Mucosa of descending colon (tissue), 3 donors: ENCODE results near the gene MKNK1. TPM values are rescaled to one million over a fixed set of nuclear protein-coding genes. Genes with fewer than 3 reads are reported as not detected.

Experiments
- ATAC-seq: fragments of 200-7000 bp; cut with Tn5 transposase; one replicate; pipeline ENCODE4 v1.9.1; 2020; ENCODE audit warnings: mild to moderate bottlenecking, moderate library complexity
- DNase-seq, 3 donors: peaks; one replicate each; pipeline ENCODE4 v3.0.0-alpha.2; 2020
- H3K36me3 ChIP-seq: fragments of 200-600 bp; one replicate; pipeline ENCODE4 v1.8.0; 2021; ENCODE audit warnings: low read depth, mild to moderate bottlenecking
- H3K4me1 ChIP-seq: fragments of 200-600 bp; one replicate; pipeline ENCODE4 v1.8.0; 2021; ENCODE audit warnings: low read depth, mild to moderate bottlenecking
- H3K4me3 ChIP-seq: fragments of 200-600 bp; one replicate; pipeline ENCODE4 v1.8.0; 2021; ENCODE audit warnings: mild to moderate bottlenecking
- H3K9me3 ChIP-seq: fragments of 200-600 bp; one replicate; pipeline ENCODE4 v1.8.0; 2021; ENCODE audit warnings: mild to moderate bottlenecking
- CTCF ChIP-seq: fragments of 200-600 bp; IDR thresholded peaks from one replicate; pipeline ENCODE4 v1.8.0; 2022; ENCODE audit warnings: antibody characterized with exemption, mild to moderate bottlenecking
- intact Hi-C, 2 donors: fragments of 100-400 bp; cut with DNase I in 1 of 2; cut with micrococcal nuclease in 1 of 2; formaldehyde crosslinking; loops; one replicate each; pipeline versions ENCODE4 v1.11.0 to v1.11.1; 2022; cut with DNase I, micrococcal nuclease
- total RNA-seq, 3 donors: library from RNA; stranded (reverse); fragmentation: NEBNext Ultra II Directional in 2 of 3; extraction: Animal tissue kit (Norgen Biotek cat#: 25700) in 2 of 3; gene quantifications; one replicate each; pipeline versions ENCODE4 v1.2.1 to v1.2.4, GENCODE V29; 2021 to 2023
- donor health status: DM: no; HTN: no; CAD: no; lungs with moderate emphysema.
- donor health status: DM: no; HTN: no; CAD: no.
- donor health status: DM: no; HTN: yes; CAD: no.

The MKNK1 gene
- total RNA-seq, 3 donors from 2014 or later: 51.5 to 65.7 (median 59.3) TPM

- H3K9me3 ChIP-seq: no peaks in the 10 kb centered on the region
- ATAC-seq (peak; percentile 49), DNase-seq (no peak)
- H3K4me1 ChIP-seq: no peaks in the 10 kb centered on the region
- no peak overlapping the region for H3K4me3 ChIP-seq
- intact Hi-C loops: no loop called here
- no peak for TF ChIP-seq CTCF
- H3K36me3 ChIP-seq: peaks cover 9% of the 10 kb centered on the region
Measured at GRCh38 chr1:46581681-46582455, 22.2 kb downstream of the MKNK1 start.

- DNase-seq (no peak), ATAC-seq (peak; percentile 56)
- TF ChIP-seq CTCF: no peak
- no peaks in the 10 kb centered on the region for H3K4me1 ChIP-seq
- intact Hi-C loops: no loop called here
- peaks cover 9% of the 10 kb centered on the region for H3K36me3 ChIP-seq
- no peaks in the 10 kb centered on the region for H3K9me3 ChIP-seq
- H3K4me3 ChIP-seq: no peak overlapping the region
Measured at GRCh38 chr1:46580140-46580903, 23.7 kb downstream of the MKNK1 start.

GRCh38 chr1:46577671-46578070, 26.4 kb downstream of the MKNK1 start:
- peaks cover 9% of the 10 kb centered on the region for H3K36me3 ChIP-seq
- intact Hi-C loops: no loop called here
- ATAC-seq (no peak), DNase-seq (no peak)
- no peaks in the 10 kb centered on the region for H3K4me1 ChIP-seq
- H3K4me3 ChIP-seq: no peak overlapping the region
- H3K9me3 ChIP-seq: no peaks in the 10 kb centered on the region
- TF ChIP-seq CTCF: no peak

GRCh38 chr1:46576596-46576995, 27.5 kb downstream of the MKNK1 start:
- Histone ChIP-seq H3K4me1 (no peaks in the 10 kb centered on the region), H3K9me3 (no peaks in the 10 kb centered on the region), H3K36me3 (peaks cover 9% of the 10 kb centered on the region), H3K4me3 (no peak overlapping the region)
- no peak for ATAC-seq
- TF ChIP-seq CTCF: no peak
- intact Hi-C loops: no loop called here
- no peak for DNase-seq

GRCh38 chr1:46575778-46576177, 28.3 kb downstream of the MKNK1 start:
- Histone ChIP-seq H3K9me3 (no peaks in the 10 kb centered on the region), H3K4me1 (no peaks in the 10 kb centered on the region), H3K36me3 (peaks cover 9% of the 10 kb centered on the region), H3K4me3 (no peak overlapping the region)
- intact Hi-C loops: no loop called here
- ATAC-seq: no peak
- DNase-seq: no peak
- TF ChIP-seq CTCF: no peak
